HFF-Myc (cell line): ENCODE measurements around the gene CC2D2B.
"Not testable (repeated sequence)": the region's sequence is repeated elsewhere in the genome, so short reads cannot be mapped to it uniquely, and the experiment has no call there.

Source experiments
- DNase-seq: peaks from one replicate; pipeline ENCODE4 v3.0.0-alpha.2; 2011; ENCODE audit warnings: low read depth; ENCODE audit errors: extremely low read depth
- H3K4me3 ChIP-seq: replicated peaks from 2 replicates; pipeline ENCODE4 v1.5.1; 2011; ENCODE audit warnings: low read depth, mild to moderate bottlenecking, control low read depth, low read length
- CTCF ChIP-seq: IDR thresholded peaks from 2 replicates; pipeline ENCODE4 v1.5.1; 2012; ENCODE audit warnings: mild to moderate bottlenecking, low read depth, low read length, control low read depth; ENCODE audit errors: missing control alignments

CC2D2B gene

GRCh38 chr10:96044736-96045135 is 137.0 kb downstream of the CC2D2B start:
- no peak for TF ChIP-seq CTCF
- peak overlapping the region; percentile 82 for H3K4me3 ChIP-seq
- DNase-seq: no peak

DNA sequence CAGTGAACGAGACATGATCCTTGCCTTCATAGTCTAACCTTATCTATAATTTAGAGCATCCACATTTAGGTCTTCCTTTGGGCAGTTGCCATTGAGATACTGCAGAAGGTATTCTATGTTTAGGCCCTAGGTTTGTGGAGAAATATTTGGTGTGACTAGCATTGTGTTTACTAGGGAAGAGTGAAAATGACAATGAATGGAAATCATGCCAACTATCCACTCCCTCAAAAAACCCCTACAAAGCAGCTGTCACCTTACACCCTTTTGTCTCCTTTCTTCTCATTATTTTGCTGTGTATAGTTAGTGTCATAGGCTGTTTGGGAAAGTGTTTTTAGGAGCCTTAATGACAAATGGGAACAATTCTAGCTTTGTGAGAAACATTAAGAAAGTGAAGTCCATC is 138.8 kb downstream of the CC2D2B start:
- no peak for TF ChIP-seq CTCF
- no peak overlapping the region for H3K4me3 ChIP-seq

DNA sequence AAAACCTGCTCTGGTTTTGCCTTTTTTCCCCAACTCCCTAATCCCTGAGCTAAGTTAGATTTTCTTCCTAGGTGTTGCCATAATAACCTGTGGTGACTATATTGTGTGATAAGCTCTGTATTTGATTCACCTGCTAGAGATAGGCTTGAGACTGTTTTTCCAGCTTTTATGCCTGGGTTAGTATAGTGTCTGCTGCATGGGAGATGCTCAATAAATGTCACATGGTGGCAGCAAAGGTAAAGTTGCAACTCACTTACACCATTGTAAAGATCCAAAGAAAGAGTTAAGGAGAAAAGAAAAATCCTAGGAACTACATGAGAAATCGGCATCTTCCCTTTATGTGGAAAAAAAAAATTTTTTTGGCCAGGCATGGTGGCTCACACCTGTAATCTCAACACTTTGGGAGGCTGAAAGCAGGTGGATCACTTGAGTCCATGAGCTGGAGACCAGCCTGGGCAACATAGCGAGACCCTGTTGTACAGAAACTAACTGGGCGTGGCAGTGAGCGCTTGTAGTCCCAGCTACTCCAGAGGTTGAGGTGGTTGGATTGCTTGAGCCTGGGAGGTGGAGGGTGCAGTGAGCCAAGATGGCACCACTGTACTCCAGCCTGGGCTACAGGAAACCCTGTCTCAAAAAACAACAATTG is 139.4 kb downstream of the CC2D2B start:
- TF ChIP-seq CTCF: no peak
- DNase-seq: no peak
- H3K4me3 ChIP-seq: no peak overlapping the region

More for the DNA sequence above, 138.8 kb downstream of the CC2D2B start:
- no peak for DNase-seq

GRCh38 chr10:96047925-96048324 is 140.2 kb downstream of the CC2D2B start:
- not testable (repeated sequence) for H3K4me3 ChIP-seq, DNase-seq

- H3K4me3 ChIP-seq: no peak overlapping the region
- TF ChIP-seq CTCF: no peak
- DNase-seq: no peak
These were observed 141.6 kb downstream of the CC2D2B start for GRCh38 chr10:96049340-96049739.

DNA sequence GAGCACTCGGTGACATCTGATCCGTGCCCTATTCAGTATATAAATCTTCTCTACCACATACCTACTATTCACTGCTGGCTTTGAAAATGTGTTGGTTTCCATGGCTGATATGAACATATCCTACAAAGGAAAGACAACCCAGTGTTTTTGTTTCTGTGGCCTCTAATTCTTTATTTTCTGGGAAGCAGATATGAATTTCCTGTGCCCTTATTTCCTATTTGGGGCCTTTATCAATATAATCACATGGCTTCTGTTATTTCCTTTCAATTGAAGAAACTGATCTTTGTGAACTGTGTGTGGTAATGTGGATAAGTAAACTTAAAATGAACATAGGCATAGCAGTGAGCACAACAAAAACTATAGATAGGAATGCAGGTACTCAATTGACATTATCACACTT is 146.2 kb downstream of the CC2D2B start:
- H3K4me3 ChIP-seq: no peak overlapping the region
- no peak for TF ChIP-seq CTCF
- DNase-seq: no peak

DNA sequence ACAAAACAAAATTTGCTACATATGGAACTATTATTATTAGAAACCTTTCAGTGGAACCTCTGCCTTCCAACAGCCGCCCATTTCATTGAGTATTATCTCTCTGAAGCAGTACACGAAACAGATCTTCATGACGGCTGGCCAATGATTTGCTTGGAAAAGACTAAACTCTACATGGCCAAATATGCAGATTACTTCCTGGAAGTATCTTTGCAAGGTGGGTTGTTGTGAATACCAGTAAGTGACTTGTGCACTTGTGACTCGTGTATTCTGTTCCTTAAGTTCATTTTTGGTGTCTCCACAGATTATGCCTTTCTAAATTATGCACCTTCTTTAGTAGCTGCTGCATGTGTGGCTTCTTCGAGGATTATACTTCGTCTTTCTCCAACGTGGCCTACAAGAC is 149.0 kb downstream of the CC2D2B start:
- TF ChIP-seq CTCF: no peak
- no peak overlapping the region for H3K4me3 ChIP-seq
- no peak for DNase-seq
